Caco-2 (cell line): ENCODE measurements around the gene LRRC8C. TPM values are rescaled to one million over a fixed set of nuclear protein-coding genes. Genes with fewer than 3 reads are reported as not detected.

Experiments used
- BruUV-seq: library from RNA; stranded (reverse); fragments of 400-500 nt; replicated peaks from 2 replicates; lab custom pipeline; 2021; lab: Mats Ljungman, UMichigan
- CTCF ChIA-PET: fragments of 300-600 bp; sonication (Branson Sonifier 250); formaldehyde crosslinking; loops from one replicate; lab custom pipeline; 2022; ENCODE audit warnings: antibody characterized with exemption; lab: Charles Lee
- POLR2A ChIA-PET: fragments of 300-600 bp; sonication (Branson Sonifier 250); formaldehyde crosslinking; loops from one replicate; lab custom pipeline; 2022; ENCODE audit warnings: antibody characterized with exemption; lab: Charles Lee
- DNase-seq, 2 experiments: peaks; one replicate each; pipeline versions ENCODE4 v3.0.0 to v3.0.0-alpha.2; 2020 to 2022
- H3K27me3 ChIP-seq: replicated peaks from 2 replicates; pipeline ENCODE4 v1.6.0; 2011; ENCODE audit warnings: low read length; ENCODE audit not compliant: control insufficient read depth, insufficient read depth
- H3K36me3 ChIP-seq: 2 replicates; pipeline ENCODE4 v1.5.1; 2011; ENCODE audit warnings: low read length; ENCODE audit not compliant: control insufficient read depth, insufficient read depth
- H3K4me1 ChIP-seq: fragments of 250-450 bp; sonication (Bioruptor Pico); 2 replicates; pipeline ENCODE4 v1.5.1; 2020; ENCODE audit warnings: mild to moderate bottlenecking
- H3K4me3 ChIP-seq: 2 replicates; pipeline ENCODE4 v1.5.1; 2011; ENCODE audit warnings: low read depth, mild to moderate bottlenecking, control low read depth, low read length
- H3K9me3 ChIP-seq: fragments of 250-450 bp; sonication (Bioruptor Pico); 2 replicates; pipeline ENCODE4 v1.5.1; 2020; ENCODE audit warnings: mild to moderate bottlenecking, moderate library complexity
- H3K27ac Mint-ChIP-seq: one replicate; pipeline ENCODE4 v1.8.0; 2022; ENCODE audit warnings: mixed read lengths; ENCODE audit not compliant: unreplicated experiment
- H3K27me3 Mint-ChIP-seq: one replicate; pipeline ENCODE4 v1.8.0; 2022; ENCODE audit warnings: mixed read lengths; ENCODE audit not compliant: insufficient read depth, unreplicated experiment
- H3K36me3 Mint-ChIP-seq: one replicate; pipeline ENCODE4 v1.8.0; 2022; ENCODE audit warnings: mild to moderate bottlenecking, mixed read lengths; ENCODE audit not compliant: insufficient read depth, unreplicated experiment
- H3K4me1 Mint-ChIP-seq: one replicate; pipeline ENCODE4 v1.8.0; 2022; ENCODE audit warnings: low read depth, mixed read lengths; ENCODE audit not compliant: unreplicated experiment
- H3K4me3 Mint-ChIP-seq: one replicate; pipeline ENCODE4 v1.8.0; 2022; ENCODE audit warnings: mild to moderate bottlenecking, moderate library complexity, mixed read lengths; ENCODE audit not compliant: unreplicated experiment
- H3K9me3 Mint-ChIP-seq: one replicate; pipeline ENCODE4 v1.8.0; 2022; ENCODE audit warnings: mixed read lengths; ENCODE audit not compliant: unreplicated experiment
- intact Hi-C: fragments of 100-400 bp; cut with micrococcal nuclease; formaldehyde crosslinking; loops from one replicate; pipeline ENCODE4 v1.10.0; 2022; ENCODE audit not compliant: unreplicated experiment
- total RNA-seq: library from RNA; stranded (reverse); gene quantifications from 2 replicates; pipeline ENCODE4 v1.2.3, GENCODE V29; 2022
- TF ChIP-seq, protein P1 (sequence below), 2 experiments: fragments of 200-600 bp in 1 of 2; IDR thresholded peaks; 1 replicate in 1 of 2; 2 replicates in 1 of 2; pipeline versions ENCODE4 v1.5.1 to v1.8.0; 2011 to 2022; ENCODE audit warnings: antibody characterized with exemption in 1 of 2, control low read depth in 1 of 2, inconsistent platforms in 1 of 2, low read depth in 1 of 2, low read length in 1 of 2, mild to moderate bottlenecking in 1 of 2, moderate library complexity in 1 of 2; ENCODE audit not compliant: insufficient read depth in 1 of 2, severe bottlenecking in 1 of 2, unreplicated experiment in 1 of 2

The LRRC8C gene
- total RNA-seq, 1 experiment from 2014 or later, result 0.11 TPM

DNA sequence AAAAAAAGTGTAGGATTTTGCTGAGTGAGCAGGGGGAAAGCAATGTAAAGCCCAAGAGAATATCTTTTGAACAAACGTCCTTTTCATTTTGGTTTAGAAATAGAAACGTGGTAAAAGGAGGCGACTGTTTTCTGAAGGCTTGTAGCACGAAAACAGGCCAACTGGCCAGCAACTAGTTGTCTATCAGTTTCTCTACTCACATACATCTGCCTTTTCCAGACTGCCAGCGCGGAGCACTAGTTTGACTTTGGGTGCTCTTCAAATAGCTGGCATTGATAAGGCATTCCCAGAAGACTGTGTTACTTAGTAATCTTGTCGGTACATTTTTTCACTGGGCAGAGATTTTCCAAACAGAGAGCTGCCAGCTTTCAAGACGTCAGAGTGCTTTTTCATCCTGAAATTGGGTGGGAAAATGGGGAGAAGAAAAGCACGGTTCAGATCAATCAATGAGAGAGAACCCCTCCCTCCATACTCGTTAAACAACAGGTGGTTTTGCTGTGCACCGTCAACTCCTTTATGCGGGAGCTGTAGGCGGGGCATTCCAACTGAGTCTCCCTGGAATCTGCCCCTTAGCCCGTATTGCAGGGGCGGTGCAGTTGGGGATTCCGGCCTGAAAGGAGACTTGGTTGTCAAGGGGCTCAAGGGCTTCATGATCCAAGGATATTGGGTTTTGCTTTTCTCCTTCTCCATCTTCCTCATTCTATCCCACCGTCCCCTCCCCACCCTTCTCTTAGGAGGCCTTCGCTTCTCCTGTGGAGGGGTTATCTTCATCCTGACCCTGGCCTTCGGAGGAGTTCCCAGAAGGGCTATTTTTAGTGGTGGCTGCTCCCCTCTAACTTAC, 884 bp upstream of the LRRC8C start:
- intact Hi-C loops, result no loop called here
- Mint-ChIP-seq H3K4me3 (peak overlapping the region; percentile 81), H3K27ac (no peak overlapping the region), H3K9me3 (no peaks in the 10 kb centered on the region), H3K4me1 (no peaks in the 10 kb centered on the region), H3K36me3 (no peaks in the 10 kb centered on the region), H3K27me3 (peaks cover 2% of the 10 kb centered on the region)
- H3K9me3 ChIP-seq, result no peaks in the 10 kb centered on the region
- H3K4me3 ChIP-seq, result peak overlapping the region; percentile 57
- TF ChIP-seq, protein P1, sequence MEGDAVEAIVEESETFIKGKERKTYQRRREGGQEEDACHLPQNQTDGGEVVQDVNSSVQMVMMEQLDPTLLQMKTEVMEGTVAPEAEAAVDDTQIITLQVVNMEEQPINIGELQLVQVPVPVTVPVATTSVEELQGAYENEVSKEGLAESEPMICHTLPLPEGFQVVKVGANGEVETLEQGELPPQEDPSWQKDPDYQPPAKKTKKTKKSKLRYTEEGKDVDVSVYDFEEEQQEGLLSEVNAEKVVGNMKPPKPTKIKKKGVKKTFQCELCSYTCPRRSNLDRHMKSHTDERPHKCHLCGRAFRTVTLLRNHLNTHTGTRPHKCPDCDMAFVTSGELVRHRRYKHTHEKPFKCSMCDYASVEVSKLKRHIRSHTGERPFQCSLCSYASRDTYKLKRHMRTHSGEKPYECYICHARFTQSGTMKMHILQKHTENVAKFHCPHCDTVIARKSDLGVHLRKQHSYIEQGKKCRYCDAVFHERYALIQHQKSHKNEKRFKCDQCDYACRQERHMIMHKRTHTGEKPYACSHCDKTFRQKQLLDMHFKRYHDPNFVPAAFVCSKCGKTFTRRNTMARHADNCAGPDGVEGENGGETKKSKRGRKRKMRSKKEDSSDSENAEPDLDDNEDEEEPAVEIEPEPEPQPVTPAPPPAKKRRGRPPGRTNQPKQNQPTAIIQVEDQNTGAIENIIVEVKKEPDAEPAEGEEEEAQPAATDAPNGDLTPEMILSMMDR (IDR thresholded peaks at IDR 0.05; ENCODE audit: insufficient read depth in 1 of 2, low read depth in 1 of 2, low read length in 1 of 2, severe bottlenecking in 1 of 2, unreplicated experiment in 1 of 2), result no peak
- H3K27me3 ChIP-seq, result no peaks in the 10 kb centered on the region
- no peaks in the 10 kb centered on the region for H3K36me3 ChIP-seq
- CTCF ChIA-PET, result interaction anchor here (0.6 kb wide), 2 partner anchors 11 to 1516 kb away, joined by 3 to 6 read pairs; no protein-coding TSS in a partner anchor
- POLR2A ChIA-PET, result no interaction called here
- BruUV-seq, result no TSS peak
- DNase-seq, result no peak
- H3K4me1 ChIP-seq, result peaks cover 6% of the 10 kb centered on the region; the same call in 1 of the 2 replicates

DNA sequence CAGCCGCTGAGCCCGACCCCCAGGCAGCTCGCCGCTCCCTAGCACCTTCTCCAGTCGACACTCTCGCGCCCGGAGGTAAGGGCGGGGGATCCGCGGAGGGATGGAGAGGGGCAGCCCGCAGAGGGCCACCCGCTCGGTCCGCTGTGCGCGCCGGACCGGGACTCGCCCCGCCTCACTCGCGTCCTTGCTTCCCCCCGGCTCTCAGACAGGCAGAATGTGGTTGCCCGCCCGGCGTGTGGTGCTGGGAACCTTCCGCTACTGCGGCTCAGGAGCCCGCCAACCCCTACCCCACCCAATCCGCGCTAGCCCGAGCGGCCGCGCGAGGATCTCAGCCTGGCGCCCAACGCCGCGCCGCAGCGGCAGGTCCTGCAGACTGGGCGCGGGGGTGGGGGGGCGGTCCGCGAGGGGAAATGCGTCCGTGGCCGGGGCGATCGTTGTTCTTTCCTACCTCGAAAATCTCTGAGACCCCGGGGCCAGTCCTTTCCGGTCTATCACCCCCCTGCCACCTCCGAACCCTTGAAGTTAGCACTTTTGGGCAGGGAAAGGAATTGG, 404 bp downstream of the LRRC8C start:
- intact Hi-C loops, result no loop called here
- ChIA-PET CTCF (no interaction called here), POLR2A (no interaction called here)
- H3K4me3 Mint-ChIP-seq, result peak overlapping the region; percentile 81
- Histone ChIP-seq H3K4me1 (peaks cover 6% of the 10 kb centered on the region; the same call in 1 of the 2 replicates), H3K27me3 (no peaks in the 10 kb centered on the region), H3K4me3 (peak overlapping the region; percentile 57), H3K9me3 (no peaks in the 10 kb centered on the region), H3K36me3 (no peaks in the 10 kb centered on the region)
- peaks cover 4% of the 10 kb centered on the region for H3K27me3 Mint-ChIP-seq
- peak in 1 of 2 experiments; percentile 15 for DNase-seq
- TF ChIP-seq, protein P1 (IDR thresholded peaks at IDR 0.05; ENCODE audit: insufficient read depth in 1 of 2, low read depth in 1 of 2, low read length in 1 of 2, severe bottlenecking in 1 of 2, unreplicated experiment in 1 of 2), result no peak
- no peaks in the 10 kb centered on the region for H3K4me1 Mint-ChIP-seq
- H3K36me3 Mint-ChIP-seq, result no peaks in the 10 kb centered on the region
- no peaks in the 10 kb centered on the region for H3K9me3 Mint-ChIP-seq
- H3K27ac Mint-ChIP-seq, result no peak overlapping the region
- no TSS peak for BruUV-seq

DNA sequence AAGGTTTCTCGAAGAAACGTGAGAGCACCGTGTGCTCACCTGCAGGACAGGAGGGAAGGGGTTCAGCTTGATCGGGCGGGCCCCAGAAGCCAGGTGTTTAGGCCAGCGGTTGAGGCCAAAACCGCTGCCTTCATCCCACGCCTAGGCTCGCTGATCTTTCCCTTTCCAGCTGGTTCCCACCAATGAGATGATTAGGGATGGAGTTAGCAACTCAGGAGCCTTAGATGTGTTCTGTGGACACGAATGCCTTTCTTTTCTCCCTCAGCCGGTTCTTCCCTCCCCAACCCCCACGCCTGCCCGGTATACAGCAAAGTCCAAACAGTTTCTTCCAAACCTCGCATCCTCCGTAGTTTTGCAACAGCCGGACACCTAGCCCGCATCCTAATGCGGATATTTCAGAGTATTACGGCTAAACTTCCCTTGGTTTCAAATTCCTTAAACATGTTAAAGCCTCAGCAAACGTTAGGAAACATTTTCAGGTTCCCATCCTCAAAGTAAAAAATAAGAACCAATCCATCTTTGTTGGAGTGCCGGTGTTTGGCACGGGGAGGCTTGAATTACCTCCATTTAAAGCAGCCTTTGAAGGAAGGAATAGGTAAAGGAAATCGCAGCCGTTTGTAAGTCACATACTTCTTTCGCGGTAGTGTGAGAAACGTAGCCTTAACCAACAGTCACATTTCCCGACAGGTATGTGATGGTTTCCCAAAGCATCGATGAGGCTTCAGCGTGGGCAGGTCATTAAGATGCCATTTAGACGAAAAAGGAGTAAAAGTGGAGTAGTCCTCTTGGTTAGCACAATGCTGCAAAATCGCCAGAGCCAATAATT, 1.1 kb downstream of the LRRC8C start:
- DNase-seq, result no peak
- Mint-ChIP-seq H3K9me3 (no peaks in the 10 kb centered on the region), H3K36me3 (no peaks in the 10 kb centered on the region)

More for the DNA sequence above, 1.1 kb downstream of the LRRC8C start:
- no peaks in the 10 kb centered on the region for H3K36me3 ChIP-seq
- no peaks in the 10 kb centered on the region for H3K27me3 ChIP-seq
- H3K4me3 Mint-ChIP-seq, result peak overlapping the region; percentile 81
- peak overlapping the region; percentile 57 for H3K4me3 ChIP-seq
- intact Hi-C loops, result no loop called here
- peaks cover 4% of the 10 kb centered on the region for H3K27me3 Mint-ChIP-seq
- TF ChIP-seq, protein P1 (IDR thresholded peaks at IDR 0.05; ENCODE audit: insufficient read depth in 1 of 2, low read depth in 1 of 2, low read length in 1 of 2, severe bottlenecking in 1 of 2, unreplicated experiment in 1 of 2), result no peak
- ChIA-PET POLR2A (no interaction called here), CTCF (no interaction called here)
- BruUV-seq, result no TSS peak
- no peaks in the 10 kb centered on the region for H3K9me3 ChIP-seq
- H3K4me1 Mint-ChIP-seq, result no peaks in the 10 kb centered on the region
- peaks cover 6% of the 10 kb centered on the region; the same call in 1 of the 2 replicates for H3K4me1 ChIP-seq
- H3K27ac Mint-ChIP-seq, result no peak overlapping the region
